GM18951 (cell line): ENCODE results near the gene ZBTB49.

Experiments used
- POLR2A ChIP-seq: IDR thresholded peaks from 4 replicates; pipeline ENCODE4 v1.6.1; 2011; ENCODE audit warnings: mild to moderate bottlenecking; ENCODE audit not compliant: insufficient read length, insufficient read depth; ENCODE audit errors: extremely low read depth
- in situ Hi-C: fragments of 300-500 bp; cut with MboI; formaldehyde crosslinking; loops from one replicate; pipeline ENCODE4 v1.12.0; 2022; ENCODE audit warnings: low sequenced_read_pairs, mixed read lengths, inconsistent platforms; ENCODE audit not compliant: unreplicated experiment

ZBTB49 gene

DNA sequence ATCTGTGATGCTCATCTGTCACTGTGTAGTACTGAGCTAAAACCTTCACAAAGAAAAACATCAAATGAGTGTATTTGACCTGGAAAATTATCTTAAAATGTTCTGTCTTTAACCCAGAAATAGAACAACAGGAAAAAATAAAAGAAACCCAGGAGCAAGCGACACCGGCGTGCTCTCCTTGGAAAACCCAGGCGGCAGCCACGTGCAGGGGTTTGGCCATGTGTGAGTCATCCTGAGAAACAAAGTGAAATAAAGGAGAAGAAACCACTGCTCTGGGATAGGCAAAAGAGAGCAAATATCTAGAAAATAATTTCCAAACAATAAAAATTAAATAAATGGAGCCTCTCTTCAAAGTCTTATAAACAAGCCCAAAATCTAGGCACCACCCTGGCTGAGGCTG is 22.1 kb upstream of the ZBTB49 start:
- no peak for TF ChIP-seq POLR2A
- in situ Hi-C loops, result no loop called here

DNA sequence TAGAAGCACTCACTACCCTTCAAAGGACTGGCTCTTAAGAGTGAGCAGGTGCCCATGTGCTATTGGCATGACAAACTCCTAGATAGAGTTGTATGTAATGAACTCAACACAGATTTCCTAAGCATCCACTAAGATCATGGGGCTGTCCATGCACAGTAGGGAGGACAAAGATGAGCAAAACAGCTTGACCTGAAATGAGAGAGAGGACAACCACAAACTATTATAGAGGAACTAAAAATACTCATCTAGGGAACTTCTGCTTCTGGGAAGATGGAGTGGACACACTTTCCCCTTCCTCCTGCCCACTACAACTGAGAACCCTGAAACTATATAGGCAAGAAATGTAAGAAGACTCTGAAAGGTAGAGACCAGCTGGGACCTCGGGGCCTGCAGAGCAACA is 21.3 kb upstream of the ZBTB49 start:
- in situ Hi-C loops, result no loop called here
- TF ChIP-seq POLR2A, result no peak

DNA sequence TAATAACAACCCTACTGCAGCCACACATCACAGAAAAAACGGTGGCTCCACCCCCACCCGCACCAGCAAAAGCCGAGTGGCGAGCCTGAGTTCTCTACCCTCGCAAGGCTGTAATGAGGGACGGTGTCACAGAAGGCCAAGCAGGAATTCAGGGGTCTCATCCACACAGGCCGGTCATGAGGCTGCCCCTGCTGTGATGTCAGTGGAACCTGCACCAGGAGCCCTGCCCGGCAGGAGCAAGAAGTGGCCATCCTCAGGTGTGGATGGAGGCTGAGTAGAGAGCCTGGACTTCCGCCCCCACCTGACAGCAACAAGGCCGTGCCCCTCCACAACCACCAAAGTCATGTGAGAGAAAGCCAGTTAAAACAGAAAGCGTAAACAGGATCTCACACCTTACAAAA is 20.7 kb upstream of the ZBTB49 start:
- in situ Hi-C loops, result no loop called here
- TF ChIP-seq POLR2A, result no peak

DNA sequence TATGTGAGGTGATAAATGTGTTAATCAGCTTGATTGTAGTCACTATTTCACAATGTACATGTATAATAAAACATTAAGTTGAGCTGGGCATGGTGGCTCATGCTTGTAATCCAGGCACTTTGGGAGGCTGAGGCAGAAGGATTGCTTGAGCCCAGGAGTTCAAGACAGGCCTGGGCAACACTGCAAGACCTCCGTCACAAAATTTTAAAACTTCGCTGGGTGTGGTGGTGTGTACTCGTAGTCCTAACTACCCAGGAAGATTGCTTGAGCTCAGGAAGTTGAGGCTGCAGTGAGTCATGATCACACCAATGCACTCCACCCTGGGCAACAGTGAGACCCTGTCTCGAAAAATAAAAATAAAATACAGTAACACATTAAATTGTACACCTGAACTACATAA is 20.2 kb upstream of the ZBTB49 start:
- TF ChIP-seq POLR2A, result no peak
- in situ Hi-C loops, result no loop called here

DNA sequence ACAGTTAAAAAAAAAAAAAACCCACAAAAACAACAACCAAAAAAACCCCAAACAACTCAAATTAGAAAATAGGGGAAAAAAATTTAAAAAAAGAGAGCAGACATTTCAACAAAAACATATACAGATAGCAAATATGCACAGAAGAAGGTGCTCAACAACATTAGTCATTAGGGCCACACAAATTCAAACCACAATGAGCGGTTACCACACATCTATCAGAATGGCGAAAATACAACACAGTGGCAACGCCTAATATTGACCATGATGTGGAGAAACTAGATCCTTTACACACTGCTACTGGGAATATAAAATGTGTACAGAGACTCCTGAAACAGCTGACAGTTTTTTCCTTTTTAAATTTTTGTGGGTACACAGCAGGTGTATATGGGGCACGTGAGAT is 19.5 kb upstream of the ZBTB49 start:
- TF ChIP-seq POLR2A, result no peak
- in situ Hi-C loops, result no loop called here

DNA sequence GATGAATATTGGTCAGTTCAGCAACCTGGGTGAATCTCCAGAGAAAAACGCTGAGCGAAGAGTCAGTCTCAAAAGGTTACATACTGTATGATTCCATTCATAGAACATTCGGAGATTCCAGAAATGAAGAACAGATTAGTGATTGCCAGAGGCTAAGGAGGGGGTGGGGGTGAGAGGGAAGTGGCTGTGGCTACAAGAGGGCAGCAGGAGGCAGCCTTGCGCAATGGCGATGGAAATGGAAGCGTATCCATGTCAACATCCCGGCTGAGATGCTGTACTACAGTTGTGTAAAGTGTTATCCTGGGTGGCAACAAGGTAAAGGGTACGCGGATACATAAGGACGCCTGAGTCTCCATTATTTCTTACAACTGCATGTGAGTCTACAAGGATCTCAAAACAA is 18.1 kb upstream of the ZBTB49 start:
- in situ Hi-C loops, result no loop called here
- TF ChIP-seq POLR2A, result no peak

DNA sequence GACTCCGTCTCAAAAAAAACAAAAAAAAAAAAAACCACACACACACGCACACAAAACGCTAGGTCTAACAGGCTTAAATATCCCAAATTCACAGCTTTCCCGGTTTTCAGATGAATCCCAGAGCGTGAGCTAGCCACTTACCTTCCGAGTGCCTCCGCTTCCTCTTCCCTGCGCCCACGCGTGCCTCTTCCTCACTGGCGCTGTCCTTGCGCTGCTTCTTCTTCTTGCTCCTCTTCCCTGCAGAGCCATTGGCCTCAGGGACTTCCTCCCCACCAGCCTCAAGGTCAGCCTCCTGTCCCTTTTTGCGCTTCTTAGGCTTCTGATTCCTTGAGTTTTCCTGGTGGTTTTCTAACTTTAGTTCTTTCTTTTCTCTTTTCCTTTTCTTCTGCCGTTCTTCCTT is 15.8 kb upstream of the ZBTB49 start:
- TF ChIP-seq POLR2A, result no peak
- in situ Hi-C loops, result no loop called here

DNA sequence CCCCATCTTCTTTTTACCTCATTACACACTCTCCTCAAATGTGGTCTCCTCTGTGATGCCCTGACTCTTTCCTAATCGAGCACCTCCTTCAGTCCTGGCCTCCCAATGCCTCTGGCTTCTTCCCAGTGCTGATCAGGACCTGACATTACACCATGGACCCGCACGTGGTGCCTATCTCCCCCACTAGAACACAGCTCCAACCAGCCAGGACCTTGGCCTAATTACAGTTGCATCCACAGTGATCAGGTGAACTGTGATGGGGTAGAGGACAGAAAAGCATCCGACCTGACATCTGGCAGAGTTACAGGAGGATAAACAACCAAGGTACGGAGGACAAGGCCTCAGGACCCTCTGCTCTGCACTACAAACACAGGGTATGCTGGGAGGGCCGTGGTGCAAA is 12.5 kb upstream of the ZBTB49 start:
- TF ChIP-seq POLR2A, result no peak

DNA sequence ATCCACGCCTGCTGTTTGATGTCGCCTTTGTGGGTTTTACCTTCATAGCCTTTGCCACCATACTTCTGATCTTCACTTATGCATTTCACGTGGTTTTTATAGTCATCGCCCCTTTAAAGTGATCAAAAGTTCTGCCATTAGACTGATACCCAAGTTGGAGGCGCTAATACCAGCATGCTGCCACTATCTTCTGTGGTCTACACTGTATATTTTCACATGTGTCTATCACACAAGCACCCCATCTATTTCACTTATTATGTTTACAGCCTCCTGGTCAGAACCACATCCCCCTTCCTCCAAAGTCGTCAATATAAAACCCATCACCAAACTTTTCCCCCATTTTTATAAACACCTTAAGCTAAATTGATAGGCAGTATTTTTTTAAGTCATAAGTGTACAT is 8.3 kb upstream of the ZBTB49 start:
- TF ChIP-seq POLR2A, result no peak
- in situ Hi-C loops, result no loop called here

More for the DNA sequence above, 12.5 kb upstream of the ZBTB49 start:
- in situ Hi-C loops, result no loop called here

DNA sequence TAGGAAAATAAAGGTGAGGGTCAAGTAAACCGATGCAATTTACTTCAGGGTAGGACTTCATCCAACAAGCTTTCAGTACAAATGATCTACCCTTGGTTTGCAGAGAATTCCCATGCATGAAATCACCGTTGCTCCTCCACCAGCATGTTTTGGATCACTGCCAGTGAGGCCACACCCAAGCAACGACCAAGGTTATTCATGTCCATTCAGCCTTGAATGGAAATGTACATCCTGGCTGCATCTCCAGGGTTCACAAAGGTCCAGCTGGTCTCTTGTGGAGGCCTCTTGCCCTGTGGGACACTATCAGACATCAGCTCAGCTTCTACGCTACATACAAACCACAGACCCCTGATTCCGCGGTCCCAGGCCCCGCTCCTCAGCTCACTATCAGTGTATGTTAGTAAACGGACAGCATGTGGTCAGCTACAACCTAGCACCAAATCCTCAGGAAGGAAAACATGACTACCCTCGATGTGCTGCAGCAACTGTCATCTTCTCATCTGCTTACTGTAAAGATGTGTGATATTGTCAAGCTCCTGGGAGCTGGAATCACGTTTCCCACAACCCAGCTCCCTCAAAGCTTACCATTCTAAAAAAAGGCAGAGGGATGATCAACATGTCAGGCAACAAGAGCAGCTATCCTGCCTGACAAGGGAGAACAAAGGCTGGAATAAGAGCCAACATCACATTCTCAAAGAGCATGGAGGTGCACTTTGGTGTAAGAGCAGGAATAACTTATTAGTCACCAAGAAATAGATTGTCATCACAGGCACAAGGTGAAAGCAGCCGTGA is 5.0 kb upstream of the ZBTB49 start:
- TF ChIP-seq POLR2A, result no peak
- in situ Hi-C loops, result no loop called here

DNA sequence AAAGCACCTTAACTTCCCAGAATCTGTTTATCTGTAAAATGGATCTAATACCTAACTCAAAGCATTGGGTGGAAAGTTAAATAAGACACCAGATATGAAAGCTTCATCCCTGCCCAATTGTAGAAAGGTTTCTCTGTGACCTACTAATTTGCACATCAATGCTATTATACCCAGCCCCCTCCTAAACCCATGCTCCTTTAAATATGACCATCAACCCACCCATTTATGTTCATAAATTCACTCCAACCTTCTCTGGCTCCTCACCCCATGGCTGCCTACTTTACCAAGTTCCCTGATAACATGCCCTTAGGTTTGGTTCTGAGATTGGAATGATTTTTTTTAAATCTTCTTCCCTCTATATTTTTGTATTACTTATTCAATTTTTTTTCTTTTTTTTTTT is 2.0 kb upstream of the ZBTB49 start:
- TF ChIP-seq POLR2A, result no peak
- in situ Hi-C loops, result no loop called here

DNA sequence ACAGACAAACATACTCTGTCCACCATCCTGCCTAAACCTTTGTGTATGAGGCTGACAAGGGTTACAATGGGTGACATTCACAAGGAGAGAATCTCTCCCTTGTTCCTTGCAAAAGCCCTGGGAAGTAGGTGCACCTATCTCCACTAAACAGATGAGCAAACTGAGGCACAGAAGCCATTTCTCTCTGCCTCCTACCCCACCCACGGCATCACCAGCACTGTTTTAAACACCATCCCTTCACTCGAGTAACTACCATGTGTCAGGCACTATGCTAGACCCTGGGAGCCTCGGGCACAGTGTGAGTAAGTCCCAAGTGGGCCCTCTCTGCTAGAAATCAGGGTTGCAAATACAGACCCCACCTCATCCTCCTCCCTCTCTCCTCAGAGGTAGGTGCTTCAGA is 996 bp upstream of the ZBTB49 start:
- in situ Hi-C loops, result no loop called here
- TF ChIP-seq POLR2A, result no peak

DNA sequence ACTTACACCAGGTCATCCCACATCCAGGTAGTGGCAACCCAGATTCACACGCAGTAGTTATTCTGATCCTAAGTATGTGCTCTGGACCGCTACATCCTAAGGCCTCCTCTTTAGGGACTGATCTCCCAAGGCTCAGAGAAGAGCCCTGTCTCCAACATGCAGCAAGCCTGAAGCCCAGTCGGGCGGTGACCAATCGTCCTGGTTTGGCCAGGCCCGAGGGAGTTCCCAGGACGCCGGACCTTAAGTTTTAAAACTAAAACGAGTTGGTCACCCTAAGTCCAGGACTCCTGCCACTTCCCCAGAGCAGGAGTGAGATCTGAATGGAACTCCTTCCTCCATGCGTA is 482 bp upstream of the ZBTB49 start:
- no peak for TF ChIP-seq POLR2A
- in situ Hi-C loops, result no loop called here

DNA sequence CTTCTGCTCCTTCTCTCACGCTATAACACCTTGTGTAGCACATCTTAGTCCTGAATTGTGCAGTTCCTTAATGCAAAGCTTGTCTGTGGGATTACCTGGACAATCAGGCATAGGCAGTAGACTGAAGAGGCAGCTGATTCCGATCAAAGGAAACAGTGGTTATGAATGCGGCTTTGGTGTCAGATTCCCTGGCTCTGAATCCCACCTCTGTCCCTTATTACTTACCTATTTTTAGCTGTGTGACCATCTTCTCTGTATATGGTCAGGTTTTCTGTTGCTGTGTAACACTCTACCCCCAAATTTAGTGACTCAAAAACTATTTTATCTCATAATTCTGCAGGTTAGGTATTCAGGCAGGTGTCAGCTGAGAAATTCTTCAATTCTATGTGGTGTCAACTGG is 3.2 kb downstream of the ZBTB49 start:
- TF ChIP-seq POLR2A, result no peak
- in situ Hi-C loops, result no loop called here
